B cell (primary cell): ENCODE results near the gene PGAP6.

Source experiments
- EZH2 ChIP-seq: IDR thresholded peaks from 2 replicates; pipeline ENCODE4 v1.6.1; 2012; ENCODE audit warnings: borderline replicate concordance, low read depth, mild to moderate bottlenecking, moderate library complexity, low read length; ENCODE audit not compliant: insufficient read depth, poor library complexity, severe bottlenecking
- TF ChIP-seq, protein P1 (sequence below): fragments of 200-600 bp; IDR thresholded peaks from one replicate; pipeline ENCODE4 v1.8.0; 2022; ENCODE audit warnings: antibody characterized with exemption, mild to moderate bottlenecking

DNA sequence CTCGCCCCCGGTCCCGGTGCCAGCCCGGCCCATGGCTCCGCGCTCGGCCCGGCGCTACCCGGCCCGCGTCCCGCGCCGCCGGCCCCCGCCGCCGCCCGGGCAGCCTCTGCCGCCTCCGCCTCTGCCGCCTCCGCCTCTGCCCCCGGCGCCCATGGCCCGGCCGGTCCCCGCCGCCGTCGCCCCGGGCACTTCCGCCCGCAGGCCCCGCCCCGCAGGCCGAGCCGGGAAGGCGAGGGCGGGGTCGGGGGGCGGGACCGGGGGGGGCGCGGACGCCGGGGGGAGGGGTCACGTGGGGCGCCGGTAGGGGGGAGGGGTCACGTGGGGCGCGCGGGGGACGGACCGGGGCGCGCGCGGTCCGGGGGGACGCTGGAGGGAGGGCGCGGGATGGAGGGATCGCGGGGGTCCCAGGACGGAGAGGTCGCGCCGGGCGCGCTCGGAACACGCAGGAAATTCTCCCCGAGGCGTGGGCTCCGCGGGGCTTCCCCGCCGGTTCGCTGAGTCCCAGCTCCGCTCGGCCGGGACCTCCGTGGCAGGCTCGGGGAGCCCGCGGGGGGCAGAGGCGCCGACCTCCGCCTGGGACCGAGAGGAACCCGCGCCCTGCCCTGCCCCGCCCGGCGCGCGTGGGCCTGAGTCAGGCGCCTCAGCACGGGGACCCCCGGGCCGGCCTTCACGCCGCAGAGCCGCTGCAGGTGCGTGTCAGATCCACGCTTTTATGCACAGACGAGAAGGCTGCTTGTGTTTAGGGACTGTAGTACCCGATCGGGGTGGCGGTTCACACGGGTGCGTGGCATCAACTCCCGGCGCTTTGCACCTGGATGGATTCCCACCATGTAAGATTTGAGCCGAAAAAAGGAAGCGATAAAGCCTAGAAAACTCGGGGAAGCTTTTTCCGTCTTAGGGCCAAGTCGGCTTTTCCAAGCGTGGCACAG is at the start of gene PGAP6:
- TF ChIP-seq, protein P1, sequence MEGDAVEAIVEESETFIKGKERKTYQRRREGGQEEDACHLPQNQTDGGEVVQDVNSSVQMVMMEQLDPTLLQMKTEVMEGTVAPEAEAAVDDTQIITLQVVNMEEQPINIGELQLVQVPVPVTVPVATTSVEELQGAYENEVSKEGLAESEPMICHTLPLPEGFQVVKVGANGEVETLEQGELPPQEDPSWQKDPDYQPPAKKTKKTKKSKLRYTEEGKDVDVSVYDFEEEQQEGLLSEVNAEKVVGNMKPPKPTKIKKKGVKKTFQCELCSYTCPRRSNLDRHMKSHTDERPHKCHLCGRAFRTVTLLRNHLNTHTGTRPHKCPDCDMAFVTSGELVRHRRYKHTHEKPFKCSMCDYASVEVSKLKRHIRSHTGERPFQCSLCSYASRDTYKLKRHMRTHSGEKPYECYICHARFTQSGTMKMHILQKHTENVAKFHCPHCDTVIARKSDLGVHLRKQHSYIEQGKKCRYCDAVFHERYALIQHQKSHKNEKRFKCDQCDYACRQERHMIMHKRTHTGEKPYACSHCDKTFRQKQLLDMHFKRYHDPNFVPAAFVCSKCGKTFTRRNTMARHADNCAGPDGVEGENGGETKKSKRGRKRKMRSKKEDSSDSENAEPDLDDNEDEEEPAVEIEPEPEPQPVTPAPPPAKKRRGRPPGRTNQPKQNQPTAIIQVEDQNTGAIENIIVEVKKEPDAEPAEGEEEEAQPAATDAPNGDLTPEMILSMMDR, result no peak
- TF ChIP-seq EZH2, result no peak
